ENCODE data around the gene PGAP2.
"Not testable (repeated sequence)": the region's sequence is repeated elsewhere in the genome, so short reads cannot be mapped to it uniquely, and the experiment has no call there.

The PGAP2 gene

DNA sequence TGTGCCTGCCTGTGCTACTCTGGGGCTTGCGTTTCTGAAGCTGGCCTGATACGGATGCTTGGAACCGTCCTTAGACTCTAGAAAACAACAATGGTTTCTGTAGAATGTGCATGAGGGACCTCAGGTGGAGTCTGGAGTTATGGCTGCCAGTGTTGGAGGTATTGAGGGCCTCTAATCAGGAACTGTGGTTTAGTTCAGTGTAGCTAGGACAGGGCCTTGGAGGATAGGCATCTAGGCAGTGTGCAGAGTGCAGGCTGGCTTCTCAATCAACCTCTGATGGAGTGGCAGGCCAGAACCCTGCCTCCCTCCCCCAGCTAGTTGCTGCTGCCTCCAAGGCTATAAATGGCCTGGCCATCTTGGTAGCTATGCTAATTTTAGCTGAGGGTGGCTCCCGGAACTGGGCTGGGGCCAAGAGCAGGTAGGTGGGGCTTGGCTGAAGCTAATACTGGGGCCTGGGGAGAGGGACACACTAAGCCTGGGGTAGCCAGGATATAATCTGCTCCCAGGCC, 51.1 kb downstream of the PGAP2 start:
- no peak for DNase-seq

DNA sequence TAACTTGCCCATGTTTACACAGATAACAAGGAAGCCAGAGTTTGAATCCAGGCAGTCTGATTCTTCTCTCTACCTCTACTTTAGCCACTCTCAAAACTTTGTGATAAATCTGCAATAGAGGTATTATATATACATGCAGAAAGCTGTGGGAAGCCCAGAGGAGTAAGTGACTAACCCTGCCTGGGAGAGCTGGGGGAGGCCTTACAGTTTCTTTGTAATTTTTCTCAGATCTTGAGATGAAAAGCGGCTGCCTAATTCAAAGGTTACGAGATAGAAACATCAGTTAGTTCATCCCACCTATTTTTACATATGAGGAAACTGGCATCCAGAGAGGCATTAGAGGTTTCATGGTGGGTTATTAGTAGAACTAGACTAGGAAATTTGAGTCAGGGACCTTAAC, 52.0 kb downstream of the PGAP2 start:
- no peak for DNase-seq

- DNase-seq: not testable (repeated sequence)
Measured at GRCh38 chr11:3860898-3861393, 52.6 kb downstream of the PGAP2 start.

- DNase-seq: no peak
Measured at GRCh38 chr11:3861683-3862082, 53.3 kb downstream of the PGAP2 start.

DNA sequence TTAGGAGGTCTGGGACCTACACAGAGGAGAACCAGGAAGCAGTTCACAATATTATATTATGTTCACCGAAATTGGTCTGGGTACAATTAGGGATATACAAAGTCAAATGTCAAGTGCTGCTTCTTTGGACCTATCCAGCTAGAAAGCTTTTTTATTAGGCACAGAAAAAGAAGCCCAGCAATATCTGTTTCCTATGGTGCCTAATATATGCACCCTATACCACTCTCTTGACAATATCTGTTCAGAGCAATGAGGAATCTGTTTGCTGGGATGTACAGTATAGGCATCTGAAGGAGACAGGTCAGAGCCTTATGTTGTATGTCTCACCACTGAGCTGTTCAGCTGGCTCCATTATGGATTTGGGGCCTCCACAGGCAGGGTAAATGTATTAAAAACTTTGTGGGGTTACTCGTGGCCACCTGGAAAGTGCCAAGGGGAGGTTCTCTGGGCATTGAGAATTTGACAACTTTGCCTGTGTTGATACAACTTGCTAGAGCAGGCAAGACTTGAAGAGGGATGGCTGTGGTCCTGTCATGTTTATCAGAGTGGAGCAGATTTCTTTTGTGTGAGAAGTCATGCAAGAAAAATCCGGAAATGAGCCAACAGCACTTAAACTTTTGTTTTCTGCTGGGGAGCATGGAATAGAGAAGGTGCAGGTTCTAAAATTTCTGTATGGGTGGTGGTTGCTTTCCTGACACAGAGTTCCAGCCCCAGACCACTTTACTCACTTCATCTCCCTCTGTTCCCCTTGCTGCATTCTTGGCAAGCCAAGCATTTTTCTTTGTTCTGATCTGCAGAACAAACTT, 57.2 kb downstream of the PGAP2 start:
- DNase-seq: no peak

- DNase-seq: no peak
Measured at GRCh38 chr11:3866206-3866605, 57.8 kb downstream of the PGAP2 start.

DNA sequence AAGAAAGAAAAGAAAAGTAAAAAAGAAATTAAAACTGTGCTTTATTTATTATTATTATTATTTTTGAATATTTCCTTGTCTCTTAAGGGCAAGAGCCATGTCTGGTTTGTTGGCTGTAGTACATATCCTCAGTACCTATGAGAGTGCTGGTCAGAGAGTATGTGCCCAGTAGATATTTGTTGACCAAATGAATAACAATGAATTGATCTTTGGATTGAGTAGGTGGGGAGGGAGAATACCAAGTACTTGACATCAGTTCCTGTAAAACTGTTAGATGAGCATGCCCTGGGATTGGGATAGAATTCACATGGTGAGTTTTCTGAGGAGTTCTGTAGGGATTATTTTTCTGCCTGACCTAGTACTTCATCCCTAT, 58.5 kb downstream of the PGAP2 start:
- no peak for DNase-seq

DNA sequence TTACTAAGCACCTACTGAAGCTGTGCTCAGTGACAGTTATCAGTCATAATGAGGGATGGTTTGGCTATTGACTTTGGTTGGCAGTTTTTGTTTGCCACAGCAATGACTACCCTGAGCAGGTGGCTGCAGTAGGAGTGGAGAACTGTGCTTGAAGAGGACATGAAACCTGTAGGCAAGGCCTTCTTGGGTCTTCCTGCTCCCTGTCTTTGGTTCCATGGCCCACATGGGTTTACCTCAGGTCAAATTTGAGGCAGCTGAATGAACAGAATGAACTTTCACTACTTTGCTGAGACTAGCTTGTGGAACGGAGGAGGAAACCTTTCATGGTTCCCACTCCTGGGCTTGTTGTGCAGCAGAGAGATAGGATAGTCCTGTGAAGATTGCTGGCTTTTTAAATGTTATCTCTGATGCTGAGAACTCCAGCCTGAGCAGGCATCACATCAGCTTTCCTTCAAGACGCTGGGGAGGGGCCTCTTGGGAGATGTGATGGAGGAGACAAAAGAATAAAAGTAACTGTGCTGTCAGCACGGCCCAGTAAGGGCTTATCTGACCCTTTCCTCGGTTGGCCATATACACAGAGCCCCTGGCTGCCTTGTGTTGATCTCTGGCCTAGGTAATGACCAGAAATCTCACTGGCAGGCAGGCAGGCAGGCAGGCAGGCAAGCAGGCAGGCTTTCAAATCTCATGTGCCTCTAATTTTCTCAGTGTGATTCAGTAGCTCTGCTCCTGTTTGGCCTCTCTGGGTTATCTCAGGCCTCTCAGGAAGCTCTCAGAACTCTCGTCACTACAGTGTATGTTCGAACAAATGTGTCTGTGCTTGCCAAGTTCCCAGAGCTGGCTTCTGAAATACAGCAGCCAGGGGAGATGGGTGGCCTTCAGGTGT, 59.1 kb downstream of the PGAP2 start:
- no peak for DNase-seq

- DNase-seq: no peak
Measured at GRCh38 chr11:3873712-3874349, 65.5 kb downstream of the PGAP2 start.
